H1 (cell line): ENCODE measurements around the gene SCGB3A1. TPM values are rescaled to one million over a fixed set of nuclear protein-coding genes. Genes with fewer than 3 reads are reported as not detected.

Experiments
- ATF2 ChIP-seq: IDR thresholded peaks from 2 replicates; pipeline ENCODE4 v1.6.1; 2012; ENCODE audit warnings: low read length, inconsistent platforms
- CBX5 ChIP-seq: fragments of 300-800, 300-1000 bp; sonication (generic); IDR thresholded peaks from 2 replicates; pipeline ENCODE4 v1.7.1; 2016; ENCODE audit warnings: antibody characterized with exemption, low read length, low read depth
- CHD1 ChIP-seq: IDR thresholded peaks from 2 replicates; pipeline ENCODE4 v1.6.1; 2012; ENCODE audit warnings: low read depth, low read length, improper control_type of control experiment
- CHD7 ChIP-seq: fragments of 300-600 bp; sonication (generic); IDR thresholded peaks from 2 replicates; pipeline ENCODE4 v1.7.1; 2012; ENCODE audit warnings: low read length, moderate library complexity, mild to moderate bottlenecking, inconsistent platforms; ENCODE audit not compliant: insufficient replicate concordance
- KDM5A ChIP-seq: fragments of 200-600 bp; IDR thresholded peaks from 2 replicates; pipeline ENCODE4 v1.7.1; 2012; ENCODE audit warnings: mild to moderate bottlenecking, low read length, inconsistent platforms, mixed read lengths
- MAX ChIP-seq: IDR thresholded peaks from 2 replicates; pipeline ENCODE4 v1.6.1; 2012; ENCODE audit warnings: inconsistent platforms
- POU5F1 ChIP-seq: IDR thresholded peaks from 2 replicates; pipeline ENCODE4 v1.6.1; 2011; ENCODE audit warnings: low read depth, mild to moderate bottlenecking, low read length, moderate library complexity
- SAP30 ChIP-seq: fragments of 300-600 bp; sonication (generic); IDR thresholded peaks from 2 replicates; pipeline ENCODE4 v1.7.1; 2012; ENCODE audit warnings: low read length, moderate library complexity, mild to moderate bottlenecking, inconsistent platforms; ENCODE audit not compliant: insufficient read depth, insufficient replicate concordance
- SIN3A ChIP-seq, 2 experiments: IDR thresholded peaks in 1 of 2; conservative IDR thresholded peaks in 1 of 2; 2 replicates each; pipeline ENCODE4 v1.6.1; 2011 to 2012; ENCODE audit warnings: low read length in 2 of 2, improper control_type of control experiment in 1 of 2, low read depth in 1 of 2, mild to moderate bottlenecking in 1 of 2
- polyA plus RNA-seq, 7 experiments: library from polyadenylated mRNA; depleted of rRNA in 3 of 7; stranded (reverse) in 5 of 7; unstranded in 2 of 7; fragments of >200 nt in 5 of 7; fragments of 200-250 nt in 2 of 7; gene quantifications; 1 replicate in 5 of 7; 2 replicates in 1 of 7; 4 replicates in 1 of 7; pipeline versions ENCODE4 v1.2.1 to v1.2.3, GENCODE V29; 2011 to 2013; ENCODE audit warnings: missing spikeins in 2 of 7, mixed read lengths in 2 of 7
- total RNA-seq: library from RNA; stranded (reverse); fragmentation: NEBNext Ultra II Directional; extraction: Animal tissue kit (Norgen Biotek cat#: 25700); gene quantifications from 2 replicates; pipeline ENCODE4 v1.2.1, GENCODE V29; 2021

SCGB3A1 gene
- total and polyA plus RNA-seq, 2 of the 8 experiments (the other 6 are each of a cell fraction or from before 2014, with no cell fraction given) = 0.20 TPM; not detected in 1

GRCh38 chr5:180599590-180599914, 8.3 kb upstream of the SCGB3A1 start (continued):
- TF ChIP-seq CHD7 (no peak), MAX (no peak), SAP30 (no peak), POU5F1 (no peak), CHD1 (no peak), ATF2 (no peak), CBX5 (no peak), SIN3A (conservative IDR thresholded peaks at IDR 0.05 in 1 of 2, IDR thresholded peaks at IDR 0.05 in 1 of 2; ENCODE audit: low read depth in 1 of 2, low read length in 2 of 2) (no peak), KDM5A (no peak)
- TF ChIP-seq, all 59 proteins: peak for 0
